Measurements from ENCODE around the gene PAXIP1.
A peak's percentile ranks its signal among the peaks of the same experiment; 100 is the strongest.
"Not testable (repeated sequence)": the region's sequence is repeated elsewhere in the genome, so short reads cannot be mapped to it uniquely, and the experiment has no call there.

Gene PAXIP1

DNA sequence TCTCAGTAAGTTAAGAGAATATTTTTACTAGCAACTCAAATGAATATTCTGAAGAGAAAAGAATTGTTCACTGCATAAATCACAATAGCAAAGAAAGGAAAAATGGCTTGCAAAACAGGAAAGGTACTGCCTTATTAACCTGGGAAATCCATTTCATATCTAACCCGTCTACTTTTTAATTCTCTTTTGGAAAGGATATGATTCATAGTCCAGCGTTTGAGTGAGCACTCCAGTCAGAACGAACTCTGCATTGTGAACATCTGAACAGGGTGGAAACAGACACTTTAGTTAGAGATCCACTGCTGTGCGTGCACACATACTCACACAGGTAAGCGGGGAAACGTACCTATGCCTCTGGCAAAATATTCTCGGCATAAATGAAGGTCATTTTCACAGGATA, 56.8 kb downstream of the PAXIP1 start:
- H3K4me3 Mint-ChIP-seq = no peak overlapping the region
- H3K9me3 Mint-ChIP-seq = no peaks in the 10 kb centered on the region
- no peaks in the 10 kb centered on the region for H3K4me1 Mint-ChIP-seq (ENCODE audit: low read depth)
- H3K36me3 Mint-ChIP-seq (ENCODE audit: low read depth) = peaks cover 55% of the 10 kb centered on the region
- DNase-seq (ENCODE audit: low spot score) = no peak
- H3K27ac Mint-ChIP-seq = no peak overlapping the region
- H3K27me3 Mint-ChIP-seq (ENCODE audit: low read depth) = no peaks in the 10 kb centered on the region

DNA sequence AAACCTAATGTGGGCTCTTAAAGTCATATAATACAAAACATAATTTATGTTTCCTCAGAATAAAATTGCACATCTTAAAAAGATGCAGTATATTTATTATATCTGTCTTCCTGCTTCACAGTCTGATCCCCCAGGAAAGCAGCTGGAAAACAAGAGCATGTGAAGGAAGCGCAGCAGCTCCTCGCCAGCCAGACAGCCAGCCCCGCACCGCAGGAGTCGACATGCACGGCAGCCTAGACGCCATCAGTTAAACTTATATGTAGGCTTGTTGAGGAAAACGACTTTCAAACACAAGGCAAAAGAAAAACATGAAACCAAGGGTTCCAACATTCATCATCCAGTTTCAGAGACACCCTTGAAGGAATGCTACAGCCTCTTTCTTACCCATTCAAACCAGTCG, 59.0 kb downstream of the PAXIP1 start:
- no peak for DNase-seq (ENCODE audit: low spot score)
- no peaks in the 10 kb centered on the region for H3K27me3 Mint-ChIP-seq (ENCODE audit: low read depth)
- no peak overlapping the region for H3K27ac Mint-ChIP-seq
- peaks cover 44% of the 10 kb centered on the region for H3K36me3 Mint-ChIP-seq (ENCODE audit: low read depth)
- H3K9me3 Mint-ChIP-seq = no peaks in the 10 kb centered on the region
- no peak overlapping the region for H3K4me3 Mint-ChIP-seq
- H3K4me1 Mint-ChIP-seq (ENCODE audit: low read depth) = no peaks in the 10 kb centered on the region

DNA sequence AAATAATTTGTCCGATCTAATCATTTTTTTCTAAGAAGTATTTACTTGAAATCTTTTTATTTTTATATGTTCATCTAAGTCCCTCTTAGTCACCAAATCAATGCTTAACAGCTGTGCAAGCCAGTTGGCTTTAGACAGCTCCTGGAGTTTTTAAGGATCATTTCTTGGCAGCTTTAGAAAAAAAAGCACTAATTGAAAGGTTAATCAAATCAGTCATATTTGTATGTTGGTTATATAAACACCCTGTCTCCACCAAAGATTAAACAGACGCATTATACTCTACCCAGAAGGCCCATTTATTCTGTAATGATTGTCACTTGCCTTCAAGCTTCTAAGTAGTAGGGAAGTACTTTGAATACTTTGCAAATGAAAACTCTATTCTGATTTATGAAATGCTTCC, 60.2 kb downstream of the PAXIP1 start:
- H3K4me1 Mint-ChIP-seq (ENCODE audit: low read depth) = no peaks in the 10 kb centered on the region
- no peaks in the 10 kb centered on the region for H3K27me3 Mint-ChIP-seq (ENCODE audit: low read depth)
- H3K4me3 Mint-ChIP-seq = no peak overlapping the region
- peaks cover 4% of the 10 kb centered on the region for H3K9me3 Mint-ChIP-seq
- DNase-seq (ENCODE audit: low spot score) = no peak
- no peak overlapping the region for H3K27ac Mint-ChIP-seq
- H3K36me3 Mint-ChIP-seq (ENCODE audit: low read depth) = peaks cover 36% of the 10 kb centered on the region

DNA sequence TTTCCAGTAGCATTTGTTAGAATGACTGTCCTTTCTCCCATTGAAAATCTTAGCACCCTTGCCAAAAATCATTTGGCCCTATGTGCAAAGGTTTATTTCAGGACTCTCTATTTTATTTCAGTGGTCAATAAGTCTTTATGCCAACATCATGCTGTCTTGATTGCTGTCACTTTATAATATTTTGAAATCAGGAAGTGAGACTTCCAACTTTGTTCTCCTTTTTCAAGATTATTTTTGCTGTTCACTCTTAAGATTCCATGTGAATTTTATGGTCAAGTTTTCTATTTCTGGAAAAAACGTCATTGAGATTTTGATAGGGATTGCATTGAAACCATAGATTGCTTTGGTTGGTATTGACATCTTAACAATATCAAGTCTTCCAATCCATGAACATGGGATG, 65.1 kb downstream of the PAXIP1 start:
- Mint-ChIP-seq H3K9me3 (peaks cover 34% of the 10 kb centered on the region), H3K4me3 (no peak overlapping the region), H3K27ac (no peak overlapping the region), H3K4me1 (ENCODE audit: low read depth) (no peaks in the 10 kb centered on the region), H3K27me3 (ENCODE audit: low read depth) (no peaks in the 10 kb centered on the region), H3K36me3 (ENCODE audit: low read depth) (peaks cover 21% of the 10 kb centered on the region)
- no peak for DNase-seq (ENCODE audit: low spot score)

- not testable (repeated sequence) for DNase-seq (ENCODE audit: low spot score); H3K27me3 Mint-ChIP-seq (ENCODE audit: low read depth); H3K27ac Mint-ChIP-seq; H3K4me3 Mint-ChIP-seq; H3K4me1 Mint-ChIP-seq (ENCODE audit: low read depth)
- Mint-ChIP-seq H3K36me3 (ENCODE audit: low read depth) (peaks cover 16% of the 10 kb centered on the region), H3K9me3 (peaks cover 36% of the 10 kb centered on the region)
Observed at GRCh38 chr7:154934353-154934952, 68.5 kb downstream of the PAXIP1 start.

DNA sequence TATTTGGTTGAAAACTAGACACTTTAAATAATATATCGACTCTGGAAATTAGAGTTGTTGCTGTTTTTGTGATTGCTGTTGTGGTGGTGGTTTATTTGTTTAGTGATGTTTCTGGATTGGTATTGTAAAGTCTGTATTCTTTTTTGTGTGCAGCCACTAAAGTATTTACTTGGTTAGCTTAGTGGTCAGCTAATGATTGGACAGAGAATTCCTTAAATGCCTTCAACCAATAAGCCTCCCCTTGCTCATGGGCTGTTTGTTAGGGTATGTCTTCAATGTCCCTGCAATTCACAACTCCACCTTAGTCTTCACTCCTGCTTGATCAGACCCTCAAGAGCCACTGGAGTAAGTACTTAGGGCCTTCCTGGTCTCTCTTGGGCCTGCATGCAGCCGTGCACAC, 71.0 kb downstream of the PAXIP1 start:
- Mint-ChIP-seq H3K36me3 (ENCODE audit: low read depth) (peaks cover 16% of the 10 kb centered on the region), H3K9me3 (peaks cover 32% of the 10 kb centered on the region), H3K27ac (no peak overlapping the region), H3K4me3 (no peak overlapping the region), H3K4me1 (ENCODE audit: low read depth) (peaks cover 19% of the 10 kb centered on the region), H3K27me3 (ENCODE audit: low read depth) (no peaks in the 10 kb centered on the region)
- no peak for DNase-seq (ENCODE audit: low spot score)

- Mint-ChIP-seq H3K27me3 (ENCODE audit: low read depth) (peaks cover 4% of the 10 kb centered on the region), H3K36me3 (ENCODE audit: low read depth) (peaks cover 9% of the 10 kb centered on the region), H3K4me3 (peak overlapping the region; percentile 94), H3K27ac (peak overlapping the region; percentile 86), H3K4me1 (ENCODE audit: low read depth) (peaks cover 19% of the 10 kb centered on the region), H3K9me3 (peaks cover 13% of the 10 kb centered on the region)
- DNase-seq (ENCODE audit: low spot score) = no peak
Observed at GRCh38 chr7:154929006-154929726, 73.8 kb downstream of the PAXIP1 start.

DNA sequence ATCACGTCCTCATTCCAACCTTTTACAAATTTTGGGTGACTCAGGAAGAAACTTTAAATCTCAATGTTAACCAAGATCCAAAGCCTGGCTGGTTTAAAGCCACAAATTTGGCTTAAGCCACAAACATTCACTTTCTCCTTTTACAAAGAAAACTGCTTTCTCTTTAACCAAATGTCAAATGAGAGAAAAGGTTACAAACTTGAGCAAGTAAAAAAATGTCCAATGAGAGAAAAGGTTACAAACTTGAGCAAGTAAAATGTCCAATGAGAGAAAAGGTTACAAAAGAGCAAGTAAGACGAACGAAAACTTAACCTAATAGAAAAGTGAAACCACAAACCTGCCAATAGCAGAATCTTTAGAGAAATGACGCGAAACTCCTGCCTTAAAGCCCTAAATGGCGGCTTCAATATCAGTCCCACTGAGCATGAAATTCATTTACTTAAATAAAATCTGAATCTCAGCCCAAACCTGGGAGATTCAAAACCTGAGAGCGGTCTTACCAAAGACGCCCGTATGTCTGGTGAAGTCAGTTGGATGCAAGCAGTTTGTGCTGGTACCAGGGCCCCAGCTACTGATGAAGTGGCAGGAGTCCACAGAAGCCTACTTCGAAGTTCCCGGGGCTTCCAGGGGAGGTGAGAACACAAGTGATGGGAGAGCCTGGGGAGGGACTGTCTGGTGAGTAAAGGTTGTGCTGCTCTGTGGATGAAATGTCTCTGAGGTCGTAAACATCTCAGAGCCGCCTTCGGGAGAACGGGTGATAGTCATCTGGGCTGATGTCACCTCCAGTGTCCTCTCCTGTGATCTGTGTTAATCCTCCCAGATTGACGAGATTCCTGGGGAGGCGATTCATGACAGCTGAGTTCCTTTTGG, 74.6 kb downstream of the PAXIP1 start:
- H3K27me3 Mint-ChIP-seq (ENCODE audit: low read depth) = peaks cover 4% of the 10 kb centered on the region
- DNase-seq (ENCODE audit: low spot score) = peak; percentile 39
- peak overlapping the region; percentile 94 for H3K4me3 Mint-ChIP-seq
- H3K9me3 Mint-ChIP-seq = peaks cover 7% of the 10 kb centered on the region
- H3K36me3 Mint-ChIP-seq (ENCODE audit: low read depth) = peaks cover 3% of the 10 kb centered on the region
- H3K4me1 Mint-ChIP-seq (ENCODE audit: low read depth) = peaks cover 19% of the 10 kb centered on the region
- peak overlapping the region; percentile 86 for H3K27ac Mint-ChIP-seq

GRCh38 chr7:154927624-154928125, 75.2 kb downstream of the PAXIP1 start:
- H3K36me3 Mint-ChIP-seq (ENCODE audit: low read depth) = peaks cover 1% of the 10 kb centered on the region
- H3K4me3 Mint-ChIP-seq = peak overlapping the region; percentile 94
- peak; percentile 65 for DNase-seq (ENCODE audit: low spot score)
- peaks cover 19% of the 10 kb centered on the region for H3K4me1 Mint-ChIP-seq (ENCODE audit: low read depth)
- peaks cover 7% of the 10 kb centered on the region for H3K27me3 Mint-ChIP-seq (ENCODE audit: low read depth)
- H3K9me3 Mint-ChIP-seq = peaks cover under 1% of the 10 kb centered on the region
- H3K27ac Mint-ChIP-seq = peak overlapping the region; percentile 86

DNA sequence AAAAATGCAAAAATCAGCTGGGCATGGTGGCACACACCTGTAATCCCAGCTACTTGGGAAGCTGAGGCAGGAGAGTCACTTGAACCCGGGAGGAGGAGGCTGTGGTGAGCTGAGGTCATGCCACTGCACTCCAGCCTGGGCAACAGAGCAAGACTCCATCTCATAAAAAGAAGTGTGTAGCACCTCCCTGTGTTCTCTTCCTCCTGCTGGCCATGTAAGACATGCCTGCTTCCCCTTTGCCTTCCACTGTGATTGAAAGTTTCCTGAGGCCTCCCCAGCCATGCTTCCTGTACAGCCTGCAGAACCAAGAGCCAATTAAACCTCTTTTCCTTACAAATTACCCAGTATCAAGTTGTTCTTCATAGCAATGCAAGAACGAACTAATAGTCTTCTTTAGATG, 80.5 kb downstream of the PAXIP1 start:
- not testable (repeated sequence) for DNase-seq (ENCODE audit: low spot score); H3K9me3 Mint-ChIP-seq; H3K4me1 Mint-ChIP-seq (ENCODE audit: low read depth); H3K36me3 Mint-ChIP-seq (ENCODE audit: low read depth); H3K27me3 Mint-ChIP-seq (ENCODE audit: low read depth); H3K27ac Mint-ChIP-seq; H3K4me3 Mint-ChIP-seq

- no peak overlapping the region for H3K4me3 Mint-ChIP-seq
- H3K36me3 Mint-ChIP-seq (ENCODE audit: low read depth) = no peaks in the 10 kb centered on the region
- no peak for DNase-seq (ENCODE audit: low spot score)
- H3K27ac Mint-ChIP-seq = no peak overlapping the region
- no peaks in the 10 kb centered on the region for H3K9me3 Mint-ChIP-seq
- peaks cover 9% of the 10 kb centered on the region for H3K27me3 Mint-ChIP-seq (ENCODE audit: low read depth)
- no peaks in the 10 kb centered on the region for H3K4me1 Mint-ChIP-seq (ENCODE audit: low read depth)
Observed at GRCh38 chr7:154919344-154920225, 83.3 kb downstream of the PAXIP1 start.

DNA sequence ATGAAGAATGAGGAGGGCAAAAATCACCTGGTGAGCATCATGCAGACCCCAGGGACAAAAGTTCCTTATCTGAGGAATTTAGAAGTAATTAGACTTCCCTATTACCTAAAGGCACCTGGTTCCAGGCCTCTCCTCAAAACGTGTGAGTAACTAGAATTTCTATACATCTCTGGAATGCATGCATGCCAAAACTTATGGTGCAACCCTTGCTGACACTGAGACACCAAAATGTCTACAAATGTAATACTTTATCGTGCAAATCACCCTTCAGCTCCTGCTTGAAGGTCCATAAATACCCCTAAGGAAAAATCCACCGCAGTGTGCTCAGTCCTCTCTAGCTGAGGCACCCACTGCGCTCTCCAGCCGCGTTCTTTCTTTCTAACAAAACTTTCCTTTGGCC, 84.2 kb downstream of the PAXIP1 start:
- peaks cover 12% of the 10 kb centered on the region for H3K27me3 Mint-ChIP-seq (ENCODE audit: low read depth)
- H3K9me3 Mint-ChIP-seq = no peaks in the 10 kb centered on the region
- H3K36me3 Mint-ChIP-seq (ENCODE audit: low read depth) = no peaks in the 10 kb centered on the region
- H3K27ac Mint-ChIP-seq = no peak overlapping the region
- H3K4me1 Mint-ChIP-seq (ENCODE audit: low read depth) = peaks cover 2% of the 10 kb centered on the region
- DNase-seq (ENCODE audit: low spot score) = no peak
- H3K4me3 Mint-ChIP-seq = no peak overlapping the region

DNA sequence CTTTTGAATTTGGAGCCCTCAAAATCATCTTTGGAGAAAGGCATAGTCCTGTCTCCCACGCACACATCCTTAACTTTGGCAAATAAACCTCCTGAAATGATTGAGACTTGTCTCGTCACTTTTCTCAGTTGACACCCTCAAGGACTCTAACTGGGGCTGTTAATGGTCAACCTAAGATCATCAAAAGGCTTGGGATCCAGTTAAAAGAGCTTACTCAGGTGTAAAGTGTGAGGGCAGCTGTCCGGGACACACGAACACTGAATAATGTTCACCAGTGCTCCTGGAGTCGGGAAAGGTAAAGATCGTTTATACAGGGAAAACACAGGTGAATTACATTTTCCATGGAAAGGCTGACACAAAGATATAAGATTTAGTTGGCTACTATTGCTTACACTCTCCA, 84.7 kb downstream of the PAXIP1 start:
- Mint-ChIP-seq H3K27me3 (ENCODE audit: low read depth) (peaks cover 12% of the 10 kb centered on the region), H3K4me1 (ENCODE audit: low read depth) (peaks cover 4% of the 10 kb centered on the region), H3K4me3 (no peak overlapping the region), H3K27ac (no peak overlapping the region), H3K9me3 (no peaks in the 10 kb centered on the region), H3K36me3 (ENCODE audit: low read depth) (no peaks in the 10 kb centered on the region)
- no peak for DNase-seq (ENCODE audit: low spot score)

All from T-helper 2 cell treated with Interferon-gamma antibody and Interleukin-4, amounts not matched to agents 5 μg/mL and 100 μg/mL, for 36 hours (primary cell).